T-helper 9 cell (primary cell): ENCODE measurements around the gene CCS.
"Not testable (repeated sequence)": the region's sequence is repeated elsewhere in the genome, so short reads cannot be mapped to it uniquely, and the experiment has no call there.

Source experiments
- DNase-seq: peaks from one replicate; pipeline ENCODE4 v3.0.0-alpha.2; 2020

CCS gene

DNA sequence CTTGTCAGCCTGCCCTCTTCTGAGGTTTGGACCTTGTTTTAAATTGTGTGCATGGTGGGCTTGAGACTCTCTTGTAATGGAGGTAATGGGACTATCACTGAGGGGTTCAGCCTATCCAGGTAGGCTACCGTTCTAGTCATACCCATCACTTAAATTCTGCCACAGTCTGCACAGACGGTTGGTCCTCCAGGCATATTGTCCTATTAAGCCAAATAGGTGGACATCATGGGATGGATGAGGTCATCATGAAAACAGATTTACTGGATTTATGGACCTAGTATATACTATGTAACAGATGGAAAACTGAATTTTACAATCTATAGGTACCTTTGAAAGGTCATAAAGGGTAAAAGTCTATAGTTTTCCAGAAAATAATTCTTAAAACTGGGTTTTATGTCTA, 36.4 kb downstream of the CCS start:
- DNase-seq: no peak

DNA sequence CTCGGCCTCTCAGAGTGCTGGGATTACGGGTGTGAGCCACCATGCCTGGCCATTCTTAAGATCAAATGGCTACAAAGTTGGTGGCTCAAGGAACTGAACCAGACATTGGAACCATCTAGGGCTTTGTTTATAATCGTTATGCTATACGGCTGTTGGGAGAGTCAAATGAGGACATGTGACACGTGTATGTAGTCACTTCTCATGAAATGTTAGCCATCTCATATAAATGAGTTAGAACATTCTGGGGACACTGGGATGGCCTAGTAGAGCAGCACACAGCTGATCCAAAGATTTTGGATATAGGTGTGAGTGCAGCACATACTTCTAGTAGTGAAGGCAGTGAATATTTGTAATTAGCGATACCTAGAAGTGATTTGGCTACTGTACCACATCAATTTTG, 38.9 kb downstream of the CCS start:
- DNase-seq: no peak

DNA sequence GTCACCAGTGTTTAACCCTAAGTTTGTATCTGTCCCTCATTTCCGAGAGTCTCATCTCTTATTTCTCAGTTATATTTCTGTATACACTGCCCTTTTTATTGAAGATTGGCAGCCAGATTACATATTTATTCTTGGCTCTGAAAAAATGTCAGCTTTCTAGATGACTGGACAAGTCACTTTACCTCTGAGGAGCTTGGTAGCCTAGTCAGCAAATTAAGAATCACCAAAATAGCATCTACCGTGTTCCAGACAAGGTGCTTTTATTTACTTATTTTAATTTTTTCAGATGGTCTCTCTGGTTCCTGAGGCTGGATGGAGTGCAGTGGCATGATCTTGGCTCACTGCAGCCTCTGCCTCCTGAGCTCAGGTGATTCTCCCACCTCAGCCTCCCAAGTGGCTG, 40.0 kb downstream of the CCS start:
- no peak for DNase-seq

DNA sequence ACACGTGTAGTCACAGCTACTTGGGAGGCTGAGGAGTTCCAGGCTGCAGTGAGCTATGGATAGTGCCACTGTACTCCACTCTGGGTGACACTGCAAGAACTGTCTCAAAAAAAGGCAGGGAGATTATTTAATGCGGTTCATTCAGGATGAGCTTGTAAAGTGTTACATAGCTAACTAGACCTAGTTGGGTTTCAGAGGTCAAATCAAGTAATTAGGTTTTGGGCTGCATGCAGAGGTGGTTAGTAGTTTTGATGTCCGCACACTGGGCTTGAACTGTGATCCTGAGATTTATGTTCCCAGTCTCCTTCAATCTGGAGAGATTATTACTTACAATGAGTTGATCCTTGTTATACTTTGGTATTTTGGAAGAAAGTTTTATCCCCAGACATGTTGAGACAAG, 43.4 kb downstream of the CCS start:
- no peak for DNase-seq

DNA sequence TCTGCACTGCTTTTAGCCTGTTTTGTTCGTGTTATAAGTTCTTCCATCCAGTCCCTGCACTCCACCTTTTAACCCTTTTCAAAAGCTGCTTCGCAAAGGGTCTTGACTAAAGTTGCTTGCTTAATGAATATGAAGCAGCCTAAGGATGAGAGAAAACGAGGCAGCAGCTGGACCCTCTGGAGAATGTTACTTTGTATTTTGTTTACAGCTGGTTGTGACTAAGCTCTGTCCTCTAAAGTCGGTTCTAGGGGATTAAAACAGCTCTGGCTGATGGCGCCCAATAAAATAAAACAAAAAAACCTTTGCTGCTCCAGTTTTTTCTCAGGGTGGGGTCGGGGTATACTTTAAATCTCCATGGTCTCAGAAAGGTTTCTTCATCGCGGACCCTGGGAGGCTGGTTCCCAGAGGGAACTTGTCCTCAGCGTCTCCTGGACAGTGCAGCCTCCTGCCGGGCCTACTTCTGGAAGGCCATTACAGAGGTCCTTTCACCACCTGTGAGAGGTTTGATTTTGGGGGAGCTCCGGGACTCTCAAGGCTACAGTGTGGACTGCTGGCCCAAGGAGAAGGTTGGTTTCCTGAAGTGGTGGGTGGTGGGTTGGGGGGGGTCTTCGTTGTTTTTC, 44.7 kb downstream of the CCS start:
- DNase-seq: no peak

DNA sequence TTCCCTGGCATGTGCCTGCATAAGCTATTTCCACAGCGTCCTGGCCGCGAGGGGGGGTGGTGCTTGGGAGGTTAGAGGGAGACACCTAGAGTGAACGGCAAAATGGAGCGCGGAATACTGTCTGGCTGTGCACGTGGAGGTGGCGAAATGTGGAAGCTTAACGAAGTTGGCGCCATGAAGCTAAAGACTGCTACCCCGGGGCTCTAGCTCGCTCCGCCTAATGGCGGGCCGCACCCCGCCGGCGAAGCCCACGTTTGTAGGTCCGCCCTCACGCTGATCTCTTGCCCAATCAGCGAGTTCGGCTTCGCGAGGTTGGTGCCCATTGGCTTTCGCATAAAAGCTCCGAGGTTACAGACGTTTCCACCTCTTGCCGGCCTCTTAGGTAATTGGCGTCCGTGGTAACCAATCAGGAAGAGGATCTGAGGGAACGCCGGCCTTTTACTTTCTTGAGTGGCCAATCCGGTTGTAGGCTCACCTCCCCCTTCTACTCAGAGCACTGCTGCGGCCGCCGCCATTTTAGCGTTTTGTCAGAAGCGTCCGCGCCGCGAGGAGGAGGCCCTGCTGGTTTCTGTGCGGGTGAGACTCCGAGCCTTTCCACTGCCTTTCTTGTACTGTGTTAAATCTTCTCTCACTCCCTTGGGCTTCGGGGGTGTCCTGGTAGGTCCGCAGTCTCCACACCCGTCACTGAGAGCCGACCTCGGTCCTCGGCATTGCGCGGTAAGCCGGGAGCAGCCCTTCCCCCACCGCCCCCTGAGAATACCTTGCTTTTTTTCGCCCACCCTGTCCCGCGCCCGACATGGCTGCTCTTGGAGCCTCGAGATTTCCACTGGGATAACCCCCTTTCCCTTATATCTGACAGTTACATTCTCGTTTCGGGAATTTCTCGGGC, 45.4 kb downstream of the CCS start, which contains the start of gene RBM4:
RBM4 (plus strand) TSS at position 527 of the 889 bp plus-strand sequence. CDS start 1,009 bp downstream, outside the sequence.
- peak; percentile 90 for DNase-seq

DNA sequence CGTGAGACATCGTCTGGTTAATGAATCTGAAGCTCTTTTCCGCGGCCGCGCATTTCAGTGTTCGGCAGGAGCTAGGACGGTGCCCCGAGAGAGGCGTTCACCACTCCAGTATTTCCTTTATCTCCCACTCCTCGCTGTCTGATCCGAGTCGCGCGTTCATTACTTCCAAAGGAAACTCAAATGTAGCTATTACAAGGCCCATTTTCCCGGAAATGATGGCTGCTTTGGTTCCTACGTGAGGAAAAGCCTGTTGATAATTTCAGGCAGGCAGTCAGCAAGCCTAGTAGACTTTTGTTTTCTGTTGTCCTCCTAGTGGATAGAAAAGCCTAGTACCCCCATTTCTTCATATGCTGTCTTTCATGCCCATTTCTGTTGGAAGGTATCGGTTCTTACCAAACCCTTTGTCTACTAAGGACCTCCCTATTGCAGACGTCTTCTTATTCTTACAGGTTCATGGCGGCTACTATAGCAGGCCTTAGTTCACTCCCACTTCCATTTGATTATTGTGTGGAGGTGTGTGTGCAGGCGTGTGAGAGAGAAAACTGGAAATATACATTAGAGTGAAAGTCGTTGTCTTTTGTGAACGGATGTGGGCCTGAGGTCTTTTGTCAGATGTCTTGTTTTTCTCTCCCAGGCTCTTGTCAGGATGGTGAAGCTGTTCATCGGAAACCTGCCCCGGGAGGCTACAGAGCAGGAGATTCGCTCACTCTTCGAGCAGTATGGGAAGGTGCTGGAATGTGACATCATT, 46.3 kb downstream of the CCS start:
- no peak for DNase-seq

DNA sequence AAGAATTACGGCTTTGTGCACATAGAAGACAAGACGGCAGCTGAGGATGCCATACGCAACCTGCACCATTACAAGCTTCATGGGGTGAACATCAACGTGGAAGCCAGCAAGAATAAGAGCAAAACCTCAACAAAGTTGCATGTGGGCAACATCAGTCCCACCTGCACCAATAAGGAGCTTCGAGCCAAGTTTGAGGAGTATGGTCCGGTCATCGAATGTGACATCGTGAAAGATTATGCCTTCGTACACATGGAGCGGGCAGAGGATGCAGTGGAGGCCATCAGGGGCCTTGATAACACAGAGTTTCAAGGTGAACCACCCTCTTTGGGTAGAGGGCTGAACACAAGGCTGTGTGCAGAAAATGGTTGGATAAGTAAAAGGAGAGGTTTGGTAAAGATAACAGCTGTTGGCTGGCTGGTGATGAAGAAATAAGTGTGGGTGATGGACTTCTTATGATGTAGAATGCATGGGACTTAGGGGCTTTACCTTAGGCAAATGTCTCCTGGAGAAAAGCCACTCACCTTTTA, 46.9 kb downstream of the CCS start:
- DNase-seq: not testable (repeated sequence)

DNA sequence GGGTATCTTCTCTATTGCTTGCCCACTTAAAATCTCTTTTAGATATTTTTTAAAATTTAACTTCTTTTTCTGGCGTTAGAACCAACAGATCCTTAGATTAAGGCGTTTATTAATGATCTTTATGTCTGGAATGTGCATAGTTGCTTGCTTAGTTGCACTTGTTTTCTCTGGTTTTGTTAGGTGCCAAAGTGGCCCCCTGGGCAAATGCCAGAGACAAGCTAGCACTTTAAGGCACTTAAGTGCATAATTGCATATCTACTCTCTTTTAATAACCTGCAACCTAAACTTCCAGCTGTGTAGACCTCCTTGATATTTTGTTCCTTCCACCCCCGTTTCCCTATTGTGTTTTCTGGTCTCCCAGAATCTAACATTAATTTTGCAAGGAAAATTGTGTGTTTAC, 48.8 kb downstream of the CCS start:
- no peak for DNase-seq

DNA sequence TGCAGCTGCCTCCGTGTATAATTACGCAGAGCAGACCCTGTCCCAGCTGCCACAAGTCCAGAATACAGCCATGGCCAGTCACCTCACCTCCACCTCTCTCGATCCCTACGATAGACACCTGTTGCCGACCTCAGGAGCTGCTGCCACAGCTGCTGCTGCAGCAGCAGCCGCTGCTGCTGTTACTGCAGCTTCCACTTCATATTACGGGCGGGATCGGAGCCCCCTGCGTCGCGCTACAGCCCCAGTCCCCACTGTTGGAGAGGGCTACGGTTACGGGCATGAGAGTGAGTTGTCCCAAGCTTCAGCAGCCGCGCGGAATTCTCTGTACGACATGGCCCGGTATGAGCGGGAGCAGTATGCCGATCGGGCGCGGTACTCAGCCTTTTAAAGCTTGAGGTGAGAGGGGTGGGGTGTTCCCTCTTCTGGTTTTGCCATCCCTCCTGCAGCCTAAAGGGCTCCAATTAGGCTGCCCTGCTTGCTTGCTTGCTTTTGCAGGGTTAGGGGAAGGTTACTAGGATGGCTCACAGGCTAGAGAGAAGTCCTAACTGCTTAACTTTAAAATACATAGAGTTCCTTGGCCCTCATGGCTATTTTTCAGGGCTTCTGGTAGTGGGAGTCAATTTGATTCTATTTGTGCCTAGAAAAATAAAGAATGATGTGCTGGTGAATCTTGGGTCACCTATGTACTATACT, 50.9 kb downstream of the CCS start:
- DNase-seq: no peak

DNA sequence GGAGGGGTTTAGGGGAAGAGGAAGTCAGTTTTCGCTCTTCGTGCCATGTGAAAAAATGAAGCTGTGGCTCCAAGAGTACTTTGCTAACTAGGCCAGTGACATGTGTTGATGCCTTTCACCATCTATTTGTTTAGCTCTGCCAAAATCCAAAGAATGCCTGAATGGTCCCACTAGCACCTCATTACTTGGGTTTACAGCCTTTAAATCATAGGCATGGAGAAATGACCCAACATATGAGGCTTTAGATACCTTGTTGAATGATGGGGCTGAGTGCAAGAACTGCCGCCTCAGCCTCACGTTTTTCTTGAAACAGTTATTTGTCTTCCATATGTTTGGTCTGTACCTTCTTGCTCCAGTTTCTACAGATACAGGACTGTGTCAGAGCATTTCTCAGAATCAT, 53.8 kb downstream of the CCS start:
- DNase-seq: no peak

DNA sequence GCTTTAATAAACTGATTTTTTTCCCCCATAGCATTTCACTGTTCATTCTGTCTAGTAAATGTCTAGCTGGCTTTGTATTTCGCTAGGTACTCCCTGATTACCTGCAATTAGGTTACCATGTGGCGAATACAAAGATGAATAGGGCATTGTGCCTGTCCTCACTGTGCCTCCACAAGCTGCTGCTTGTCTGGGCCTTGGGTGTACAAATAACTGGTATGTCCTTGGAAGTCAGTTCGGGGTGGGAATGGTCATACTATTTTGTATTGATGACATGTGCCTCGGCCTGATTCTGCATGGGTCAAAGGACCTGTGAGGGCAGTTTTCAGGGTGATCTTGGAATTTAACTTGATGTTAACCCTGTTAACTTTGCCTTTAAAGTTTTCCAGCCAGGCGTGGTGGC, 56.9 kb downstream of the CCS start:
- DNase-seq: no peak

DNA sequence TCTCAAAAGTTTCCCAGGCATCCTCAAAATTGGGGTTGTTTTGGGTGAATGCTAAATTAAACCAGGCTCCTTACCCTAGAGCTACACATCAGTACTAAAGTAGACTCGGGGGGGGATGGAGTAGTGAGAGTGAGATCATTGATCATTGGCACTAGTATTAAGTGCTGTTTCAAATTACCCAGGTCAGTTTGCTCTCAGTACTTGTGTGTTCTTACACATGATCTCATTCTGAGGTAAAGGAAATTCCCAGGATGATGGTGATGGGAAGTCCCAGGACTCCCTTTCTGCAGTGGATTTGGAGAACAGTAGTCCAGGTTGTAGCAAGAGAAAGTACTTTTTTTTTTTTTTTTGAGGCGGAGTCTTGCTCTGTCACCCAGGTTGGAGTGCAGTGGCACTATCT, 58.0 kb downstream of the CCS start:
- DNase-seq: no peak

DNA sequence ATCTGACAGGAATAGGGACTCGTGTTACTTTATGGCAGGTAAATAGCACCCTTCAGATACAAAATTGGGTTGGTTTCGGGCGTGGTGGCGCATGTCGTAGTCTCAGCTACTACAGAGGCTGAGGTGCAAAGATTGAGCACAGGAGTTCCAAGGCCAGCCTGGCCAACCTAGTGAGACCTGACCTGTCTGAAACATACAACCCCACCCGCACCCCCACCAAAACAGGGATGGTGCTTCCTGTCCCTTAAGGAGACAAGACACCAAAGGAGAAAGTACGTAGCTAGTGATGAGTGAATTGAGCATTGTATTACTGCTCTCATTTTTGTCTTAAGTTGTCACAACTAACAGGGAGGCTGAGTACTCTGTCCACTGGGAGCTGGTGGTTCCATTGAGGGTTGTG, 59.7 kb downstream of the CCS start:
- DNase-seq: no peak

DNA sequence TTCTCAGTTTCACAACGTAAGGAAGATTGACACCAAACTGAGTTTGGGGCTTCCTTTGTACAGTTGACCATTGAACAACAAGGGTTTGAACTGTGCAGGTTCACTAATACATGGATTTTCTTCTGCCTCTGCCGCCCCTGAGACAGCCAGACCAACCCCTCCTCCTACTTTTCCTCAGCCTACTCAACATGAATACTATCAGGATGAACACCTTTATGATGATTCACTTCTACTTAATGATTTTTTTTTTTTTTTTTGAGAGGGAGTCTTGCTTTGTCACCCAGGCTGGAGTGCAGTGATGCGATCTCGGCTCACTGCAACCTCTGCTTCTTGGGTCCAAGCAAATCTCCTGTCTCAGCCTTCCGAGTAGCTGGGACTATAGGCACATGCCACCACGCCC, 60.1 kb downstream of the CCS start:
- no peak for DNase-seq
